HG03066 (cell line): Measurements from ENCODE around the gene KDM4C.

Source experiments
- ATAC-seq: cut with Tn5 transposase; IDR thresholded peaks from one replicate; pipeline ENCODE4 v1.9.1; 2021; ENCODE audit warnings: low read depth; ENCODE audit not compliant: unreplicated experiment

Gene KDM4C

DNA sequence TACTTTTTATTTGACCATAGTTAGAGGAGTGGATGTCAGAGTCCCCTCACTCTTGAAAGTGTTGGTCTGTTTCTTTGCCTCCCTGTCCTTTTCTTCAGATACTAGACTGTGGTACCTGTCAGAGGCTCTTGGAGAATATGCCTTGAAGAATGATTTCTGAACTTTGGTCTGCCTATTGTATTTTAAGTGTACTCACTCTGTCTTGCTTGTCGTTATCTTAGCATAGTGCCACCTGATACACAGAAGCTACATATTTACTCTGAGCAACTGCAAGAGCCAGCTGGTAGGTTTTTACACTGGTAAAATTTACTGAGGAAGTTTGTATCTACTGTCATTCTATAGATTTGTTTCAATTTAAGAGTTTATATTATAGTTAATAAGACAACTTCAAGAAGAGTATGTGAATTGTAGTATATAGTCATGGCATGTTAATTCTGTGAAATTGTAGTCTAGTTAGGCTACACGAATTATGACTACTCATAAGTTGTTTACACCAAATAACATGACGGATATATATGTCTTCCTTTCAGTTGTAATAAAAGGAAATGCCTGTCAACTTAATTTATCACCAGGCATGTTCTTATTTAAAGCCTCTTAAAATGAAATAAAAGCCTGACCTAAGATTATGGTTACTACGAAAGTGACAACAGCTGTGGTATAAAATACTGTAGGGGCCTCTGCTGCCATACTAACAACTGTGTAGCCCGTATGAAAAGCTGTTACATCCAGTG lies 201.7 kb downstream of the KDM4C start:
- no peak for ATAC-seq

DNA sequence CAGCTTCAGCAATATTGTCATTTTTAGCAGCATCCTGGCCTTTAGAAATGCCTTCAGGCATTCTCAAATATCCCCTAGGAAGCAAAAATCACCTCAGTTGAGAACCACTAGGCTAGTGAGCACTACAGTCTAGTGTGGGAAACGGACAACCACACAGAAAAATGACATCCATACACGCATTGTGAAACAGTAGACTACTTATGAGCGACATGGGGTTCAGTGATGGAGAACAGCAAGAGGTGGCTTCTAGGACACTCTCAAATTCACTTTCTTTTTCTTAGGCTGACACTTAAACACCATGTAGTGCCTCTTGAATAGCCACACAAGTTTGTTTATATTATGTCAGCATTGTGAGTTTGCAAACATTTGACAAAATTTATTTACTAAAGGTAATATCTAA lies 203.0 kb downstream of the KDM4C start:
- ATAC-seq: peak; percentile 88

DNA sequence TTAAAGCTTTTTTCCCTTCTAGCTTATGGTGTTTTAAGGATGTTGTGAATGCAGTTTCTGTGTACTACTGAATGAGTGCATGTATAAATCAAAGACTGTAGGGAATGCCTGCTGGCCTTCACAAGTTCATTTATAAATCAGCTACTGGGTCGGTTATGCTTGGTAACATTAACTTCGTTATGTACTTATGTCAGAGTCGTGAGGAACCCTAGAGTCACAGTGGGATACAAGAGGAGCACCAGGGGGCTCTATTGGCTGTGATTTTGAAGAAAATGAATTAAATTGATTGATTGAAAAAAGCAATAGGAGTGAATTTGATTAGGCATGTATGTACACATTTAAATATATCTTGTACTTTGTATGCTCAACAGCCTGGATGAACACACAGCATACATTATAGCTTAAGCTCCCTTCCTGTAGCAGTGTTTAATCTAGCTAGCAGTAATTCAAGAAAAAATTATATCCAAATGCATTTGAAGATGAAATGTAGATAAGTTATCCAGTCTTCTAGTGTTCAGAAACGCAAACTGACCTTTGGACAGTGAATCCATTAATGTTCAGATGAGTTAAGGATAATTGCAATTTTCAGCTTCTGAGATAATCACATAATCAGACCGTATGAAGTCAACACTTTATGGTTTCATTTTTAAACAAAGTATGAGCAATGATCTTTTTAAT lies 204.2 kb downstream of the KDM4C start:
- ATAC-seq: no peak

DNA sequence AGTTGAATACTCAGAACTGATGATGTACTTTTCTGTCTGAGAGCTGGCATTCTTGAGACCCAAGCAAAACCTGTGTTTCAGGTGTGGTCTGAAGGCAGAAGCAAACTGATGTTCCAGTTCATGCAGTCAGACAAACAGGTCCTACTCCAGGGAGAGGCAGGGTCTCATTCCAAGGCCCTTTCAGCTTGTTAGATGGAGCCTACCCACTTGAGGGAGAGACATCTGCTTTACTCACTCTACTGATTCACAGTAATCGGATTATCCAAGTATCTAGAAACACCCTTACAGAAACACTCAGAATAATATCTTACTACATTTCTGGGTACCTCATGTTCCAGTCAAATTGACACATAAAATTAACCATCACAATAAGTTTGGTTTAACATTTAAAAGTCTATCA lies 207.8 kb downstream of the KDM4C start:
- ATAC-seq: no peak

DNA sequence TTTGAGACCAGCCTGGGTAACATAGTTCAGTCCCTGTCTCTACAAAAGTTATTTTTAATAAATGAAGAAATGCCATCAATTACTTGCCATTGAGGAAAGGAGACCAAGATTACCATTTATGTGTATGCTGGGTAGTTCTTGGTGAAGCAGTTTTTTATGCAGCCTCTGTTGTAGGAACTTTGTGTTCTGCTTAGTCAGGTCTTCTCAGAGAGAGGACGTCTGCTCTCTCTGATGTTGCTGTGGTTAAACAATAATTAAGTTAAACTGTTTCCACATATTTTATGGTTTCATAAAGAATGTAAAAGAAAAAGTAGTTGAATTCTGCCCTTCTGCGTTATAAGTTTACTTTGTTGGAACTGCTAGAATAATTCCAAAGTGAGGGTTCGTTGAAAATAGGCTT lies 210.5 kb downstream of the KDM4C start:
- ATAC-seq: no peak

DNA sequence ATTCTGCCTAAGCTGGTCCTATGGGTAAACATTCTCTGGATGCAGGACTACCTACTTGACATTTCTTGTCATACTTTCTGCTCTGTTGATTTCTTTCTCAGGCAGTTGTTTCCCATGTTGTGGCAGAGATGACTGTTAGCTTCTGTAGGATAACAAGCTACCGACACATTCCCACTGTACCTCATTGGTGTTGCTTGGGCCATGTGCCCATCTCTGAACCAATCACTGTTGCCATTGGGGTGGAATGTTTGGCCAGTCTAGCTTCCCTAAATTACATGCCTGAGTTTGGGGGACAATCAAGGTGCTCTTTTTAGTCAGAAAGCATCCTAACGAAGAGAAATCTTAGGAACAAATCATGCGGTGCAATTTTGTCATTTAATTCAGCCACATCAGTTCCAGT lies 212.0 kb downstream of the KDM4C start:
- no peak for ATAC-seq

DNA sequence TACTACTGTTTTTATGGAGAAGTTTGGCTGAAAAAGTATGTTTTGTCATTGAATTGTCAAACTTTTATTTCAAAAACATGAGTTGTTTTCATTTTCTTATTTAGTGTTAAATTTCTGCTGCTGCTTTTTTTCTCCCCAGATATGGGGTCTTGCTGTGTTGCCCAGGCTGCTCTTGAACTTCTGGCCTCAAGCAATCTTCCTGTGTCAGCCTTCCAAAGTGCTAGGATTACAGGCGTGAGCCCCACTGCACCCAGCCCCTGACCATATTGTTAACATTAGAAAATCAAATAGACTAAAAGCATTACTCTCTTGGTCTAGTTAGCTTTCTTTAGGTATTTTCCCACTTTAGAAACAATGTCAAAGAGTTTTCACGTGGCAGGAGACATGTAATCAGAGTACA lies 215.3 kb downstream of the KDM4C start:
- ATAC-seq: no peak

DNA sequence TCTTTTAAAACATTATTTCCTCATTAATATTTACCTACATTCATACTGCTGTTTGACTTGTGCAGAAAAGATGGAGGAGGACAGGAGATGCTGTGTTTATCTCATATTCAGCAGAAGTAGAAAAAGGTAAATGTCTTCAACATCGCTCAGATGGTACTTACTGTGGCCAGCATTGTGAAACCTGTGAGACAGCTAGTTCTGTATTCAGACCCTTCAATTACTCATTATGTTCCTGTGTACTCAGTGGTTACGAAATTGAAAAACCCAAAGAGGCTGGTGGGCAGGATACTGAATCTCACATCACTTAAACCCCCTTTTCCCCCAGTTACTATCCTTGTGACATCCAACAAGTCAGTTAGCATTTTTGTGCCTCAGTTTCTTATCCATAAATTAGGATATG lies 216.0 kb downstream of the KDM4C start:
- peak; percentile 98 for ATAC-seq

DNA sequence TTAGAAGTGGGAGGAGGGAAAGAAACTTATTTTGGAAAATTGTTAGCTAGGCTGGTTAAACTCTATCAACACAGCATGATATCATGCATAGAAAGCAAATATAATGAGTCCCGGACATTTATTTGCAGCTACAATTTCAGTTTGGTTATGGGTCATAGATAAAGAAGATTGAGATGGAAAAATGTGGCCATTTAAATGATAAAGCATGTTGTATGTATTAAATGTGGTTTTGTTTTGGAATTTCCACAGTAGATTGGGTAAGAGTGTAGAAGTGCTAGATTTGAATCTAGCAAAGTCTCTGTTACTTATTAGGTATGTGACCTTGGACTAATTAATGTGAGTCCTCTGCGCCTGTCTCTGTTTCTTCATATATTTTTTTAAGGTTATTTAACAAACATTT lies 217.4 kb downstream of the KDM4C start:
- ATAC-seq: no peak

DNA sequence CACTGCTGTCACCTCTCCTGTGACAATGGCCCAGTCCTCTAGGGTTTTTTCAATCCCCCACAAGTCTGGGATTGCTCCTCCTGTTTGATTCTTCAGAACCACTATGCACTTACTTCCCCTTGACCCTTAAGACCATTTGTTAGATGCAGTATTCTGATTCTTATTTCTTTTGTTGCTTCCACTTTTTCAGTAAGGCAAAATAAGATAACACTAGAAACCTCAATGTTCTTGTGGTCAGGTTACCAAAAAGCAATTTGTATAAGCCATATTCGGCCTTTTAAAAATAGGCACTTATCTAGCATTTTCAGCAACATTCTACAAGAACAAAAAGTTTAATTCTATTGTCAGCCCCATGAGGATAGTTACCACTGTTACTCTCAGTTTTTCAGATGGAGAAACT lies 220.0 kb downstream of the KDM4C start:
- no peak for ATAC-seq

DNA sequence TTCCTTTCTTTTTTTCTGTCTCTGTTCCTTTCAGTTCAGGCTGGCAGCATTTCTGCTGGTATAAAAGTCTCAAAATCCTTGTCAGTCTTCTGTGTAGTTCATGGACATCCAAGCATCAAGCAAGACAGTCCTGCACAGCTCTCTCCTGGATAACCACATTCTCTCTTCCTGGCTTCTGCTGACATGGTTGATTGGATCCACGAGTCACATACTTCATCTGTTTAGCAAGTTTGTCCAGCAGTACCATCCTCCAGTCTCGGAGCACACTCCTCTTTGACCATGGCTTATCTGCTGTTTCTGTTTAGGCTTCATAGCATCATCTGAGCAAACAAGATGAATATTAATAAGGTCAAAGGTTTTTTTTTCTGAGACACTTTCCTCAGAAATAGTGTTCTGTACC lies 220.8 kb downstream of the KDM4C start:
- ATAC-seq: no peak

DNA sequence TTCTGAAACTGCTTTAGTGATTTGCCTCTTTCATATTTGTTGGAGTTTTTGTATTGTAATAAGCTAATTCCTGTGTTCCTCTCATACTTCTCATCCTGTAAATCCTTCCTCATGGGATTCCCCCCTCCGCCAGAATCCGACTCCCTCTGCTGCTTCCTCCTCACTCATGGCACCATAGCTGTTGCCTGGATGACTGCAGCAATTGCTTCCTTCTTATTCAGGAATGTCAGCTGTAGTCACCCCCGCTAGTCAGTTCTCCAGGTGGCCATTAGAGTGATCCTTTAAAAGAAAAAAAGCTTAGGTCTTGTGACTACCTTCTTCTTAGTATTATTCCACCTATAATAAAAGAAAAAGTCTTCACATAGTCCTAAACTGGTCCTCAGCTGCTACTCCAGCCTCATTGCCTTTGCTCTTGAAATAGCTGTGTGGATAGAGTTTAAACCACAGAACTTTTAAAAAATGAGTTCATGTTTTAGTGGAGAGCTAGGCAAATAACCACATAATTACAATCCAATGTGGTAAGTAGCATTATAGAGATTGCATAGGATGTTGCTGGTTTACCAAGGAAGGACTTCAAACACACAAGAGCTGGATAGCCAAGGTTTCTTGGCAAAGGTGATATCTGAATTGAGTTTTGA lies 227.3 kb downstream of the KDM4C start:
- ATAC-seq: no peak

DNA sequence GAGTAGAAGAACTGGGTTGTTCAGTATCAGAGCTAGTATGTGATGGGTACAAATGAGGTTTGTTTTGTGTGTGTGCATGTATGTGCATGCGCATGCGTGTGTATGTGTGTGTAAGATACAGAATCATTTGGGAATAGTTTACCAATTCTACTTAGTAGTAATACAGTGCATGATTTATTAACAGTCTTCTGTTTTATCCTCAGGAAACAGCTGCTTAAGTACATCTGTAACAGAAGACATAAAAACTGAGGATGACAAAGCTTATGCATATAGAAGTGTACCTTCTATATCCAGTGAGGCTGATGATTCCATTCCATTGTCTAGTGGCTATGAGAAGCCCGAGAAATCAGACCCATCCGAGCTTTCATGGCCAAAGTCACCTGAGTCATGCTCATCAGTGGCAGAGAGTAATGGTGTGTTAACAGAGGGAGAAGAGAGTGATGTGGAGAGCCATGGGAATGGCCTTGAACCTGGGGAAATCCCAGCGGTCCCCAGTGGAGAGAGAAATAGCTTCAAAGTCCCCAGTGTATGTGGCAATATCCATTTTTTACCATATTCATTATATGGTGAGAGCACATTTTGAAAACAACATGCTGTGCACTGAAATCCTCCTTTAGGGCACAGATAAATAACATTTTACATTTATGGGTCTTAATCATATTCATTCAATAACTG lies 228.5 kb downstream of the KDM4C start:
- ATAC-seq: no peak

DNA sequence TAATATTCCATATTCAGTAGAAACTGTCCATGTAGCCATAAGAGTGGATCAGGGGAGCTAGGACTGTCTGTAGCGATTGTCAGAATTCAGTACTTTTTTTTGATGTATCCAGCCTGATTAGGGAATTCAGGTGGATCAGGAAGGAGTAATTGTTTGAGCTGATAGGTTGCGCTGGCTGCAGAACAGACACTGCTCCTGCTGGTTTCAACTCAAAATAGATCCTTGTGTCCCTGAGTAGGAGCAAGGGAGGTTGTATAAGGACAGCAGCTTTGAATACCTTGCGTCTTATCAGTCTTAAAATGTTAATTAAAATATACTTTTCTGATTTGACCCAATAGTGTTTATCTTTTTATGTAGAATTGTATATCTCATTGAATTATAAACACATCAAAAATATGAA lies 229.6 kb downstream of the KDM4C start:
- no peak for ATAC-seq

DNA sequence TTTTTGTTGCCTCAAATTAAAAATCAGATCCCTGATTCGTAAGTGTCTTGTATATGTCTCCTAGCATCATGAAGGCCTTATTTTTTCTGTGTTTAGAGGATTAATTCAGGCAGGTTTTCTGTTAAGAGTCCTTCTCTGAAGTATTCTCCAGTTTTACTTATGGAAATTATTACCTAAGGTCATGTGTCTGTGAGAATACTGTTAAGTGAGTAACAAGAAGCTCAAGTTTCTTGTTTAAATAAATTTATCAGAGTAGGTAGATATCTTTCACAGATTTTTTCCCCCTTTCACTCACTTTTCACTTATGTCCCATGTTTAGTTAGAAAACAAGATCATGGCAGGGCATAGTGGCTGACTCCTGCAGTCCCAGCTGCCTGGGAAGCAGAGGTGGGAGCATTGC lies 233.6 kb downstream of the KDM4C start:
- ATAC-seq: no peak

DNA sequence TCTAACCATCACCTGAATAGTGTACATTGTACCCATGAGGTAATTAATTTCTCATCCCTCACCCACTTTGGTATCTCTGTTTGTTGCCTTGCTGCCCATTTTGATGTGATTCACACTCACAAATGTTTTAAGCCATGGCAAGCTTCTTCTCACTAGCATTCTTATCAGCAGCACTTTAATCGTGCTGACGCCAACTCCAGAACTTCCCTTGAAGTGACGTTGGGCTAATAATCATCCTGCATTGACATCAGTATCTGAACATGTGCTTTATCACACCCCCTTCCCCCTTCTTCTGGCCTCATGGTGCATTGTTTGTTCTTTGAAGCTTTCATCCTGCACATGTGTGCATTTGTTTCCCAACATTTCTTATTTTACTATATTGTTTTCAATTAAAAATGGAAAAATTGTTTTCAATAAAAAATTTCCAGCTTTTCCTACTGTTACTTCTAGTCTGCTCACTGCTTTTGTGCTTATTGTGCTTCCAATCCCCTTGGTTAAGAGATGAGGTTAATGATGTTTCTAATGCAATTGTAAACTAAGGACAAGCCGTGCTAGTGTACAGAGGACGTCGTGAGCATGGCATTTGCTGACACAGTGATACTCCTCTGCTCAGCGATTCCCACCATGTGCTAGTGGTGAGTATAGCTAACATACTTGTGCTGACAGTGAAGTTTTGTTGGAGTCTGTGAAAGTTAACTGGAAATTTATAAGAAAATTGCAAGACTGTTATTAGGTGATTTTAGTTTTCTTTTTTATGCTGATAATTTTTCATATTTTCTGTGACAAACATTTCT lies 238.5 kb downstream of the KDM4C start:
- ATAC-seq: no peak

DNA sequence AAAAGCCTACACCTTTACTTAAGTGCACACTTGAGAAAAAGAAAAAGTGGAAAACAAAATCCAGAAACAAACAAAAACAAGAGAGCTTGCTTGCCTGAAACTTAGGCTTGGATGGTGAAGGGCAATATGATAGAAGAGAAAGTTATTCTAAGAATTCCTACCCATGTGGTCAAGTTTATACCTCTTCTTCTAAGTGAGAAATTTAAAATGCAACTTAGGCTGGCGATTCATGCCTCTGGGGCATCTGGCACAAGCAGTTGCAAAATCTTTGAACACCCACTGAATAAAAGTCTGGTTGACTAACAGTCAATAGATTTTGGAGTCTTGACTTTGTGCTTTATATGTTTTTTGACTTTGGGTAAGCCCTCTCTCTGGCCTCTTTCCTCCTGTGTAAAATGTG lies 239.6 kb downstream of the KDM4C start:
- ATAC-seq: no peak

DNA sequence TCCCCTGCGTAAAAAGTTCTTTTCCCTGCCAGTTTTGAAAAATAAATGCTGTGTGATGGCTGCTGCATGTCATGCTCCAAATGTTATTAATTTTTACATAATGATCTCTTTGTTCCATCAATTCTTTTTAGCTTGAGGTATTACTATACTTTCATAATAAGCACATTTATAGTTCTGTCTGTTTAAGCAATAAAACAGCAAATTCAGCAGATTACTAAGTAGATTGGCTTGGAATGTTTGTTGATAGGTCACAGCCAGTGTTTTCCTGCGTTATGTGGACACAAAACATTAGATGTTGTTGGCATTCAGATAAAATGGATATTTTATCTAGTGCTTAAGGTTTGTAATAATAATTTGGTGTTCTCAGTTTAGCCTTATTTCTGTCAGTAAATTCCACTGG lies 242.0 kb downstream of the KDM4C start:
- ATAC-seq: no peak

DNA sequence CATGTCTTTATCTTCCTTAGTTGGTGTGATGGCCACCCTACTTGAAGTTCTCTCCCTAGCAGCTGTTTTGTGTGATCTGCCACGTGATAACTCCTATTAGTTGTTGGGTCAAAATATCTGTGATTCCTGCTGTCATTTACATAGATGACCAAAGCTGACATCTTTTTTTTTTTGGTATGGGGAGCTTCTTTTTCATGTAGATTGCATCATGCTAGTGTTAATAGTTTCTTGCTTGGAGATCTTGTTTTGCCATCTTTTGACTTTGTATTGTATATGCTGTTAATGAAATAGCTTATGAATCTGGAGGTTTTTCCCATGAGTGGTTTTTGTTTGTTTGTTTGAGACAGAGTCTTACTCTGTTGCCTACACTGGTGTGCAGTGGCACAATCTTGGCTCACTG lies 243.8 kb downstream of the KDM4C start:
- ATAC-seq: no peak

DNA sequence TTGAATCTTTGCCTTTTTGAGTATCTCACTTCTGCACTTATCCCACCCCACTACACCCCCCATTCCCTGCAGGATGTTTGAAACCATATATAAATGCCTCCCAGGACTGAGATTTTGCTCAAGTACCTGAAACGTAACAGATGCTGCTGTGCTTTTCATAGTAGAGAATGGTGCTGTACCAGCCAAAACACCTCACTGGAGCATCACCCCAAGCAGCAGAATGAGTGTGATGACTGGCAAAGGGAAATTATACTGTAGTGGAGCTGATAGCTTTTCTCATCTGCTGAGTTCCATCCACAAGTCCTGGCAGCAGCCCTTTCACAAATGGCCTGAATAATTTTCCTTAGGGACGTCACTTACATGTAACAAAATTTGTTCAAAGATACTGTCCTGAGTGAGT lies 246.1 kb downstream of the KDM4C start:
- no peak for ATAC-seq

DNA sequence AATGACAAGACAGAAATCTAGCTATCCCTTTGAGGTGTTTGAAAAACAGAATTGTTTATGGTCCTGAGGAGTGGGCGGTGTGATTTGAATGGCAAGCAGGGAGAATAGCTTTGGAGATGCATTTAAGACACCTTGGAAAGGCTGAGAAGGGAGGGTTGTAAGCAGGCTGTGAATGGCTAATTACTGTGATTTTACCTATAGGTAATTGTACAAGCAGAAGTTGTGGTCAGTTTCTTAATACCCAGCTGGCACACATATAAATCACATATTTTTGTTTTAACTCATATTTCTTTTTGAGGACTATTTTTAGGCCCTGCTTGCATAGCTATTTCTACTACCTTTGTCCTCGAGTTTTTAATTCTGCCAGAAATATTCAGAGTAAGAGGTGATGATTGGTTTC lies 248.6 kb downstream of the KDM4C start:
- no peak for ATAC-seq
